Upper lobe of left lung (tissue), 4 donors: ENCODE measurements around the gene MOBP.

Source experiments
- EP300 ChIP-seq, 4 donors: sonication (generic); formaldehyde crosslinking; IDR thresholded peaks; one replicate each; pipeline ENCODE4 v1.5.1; 2017; ENCODE audit warnings: antibody characterized with exemption in 4 of 4, control low read depth in 2 of 4
- POLR2A ChIP-seq, 4 donors: fragments of 450-650 bp; IDR thresholded peaks; one replicate each; pipeline ENCODE4 v1.5.1; 2016 to 2017; ENCODE audit warnings: antibody characterized with exemption in 4 of 4, mild to moderate bottlenecking in 2 of 4
- POLR2AphosphoS5 ChIP-seq, 2 donors: sonication (generic); formaldehyde crosslinking; IDR thresholded peaks; one replicate each; pipeline ENCODE4 v1.5.1; 2017; ENCODE audit warnings: antibody characterized with exemption in 2 of 2
- TF ChIP-seq, protein P1 (sequence below), 6 experiments: fragments of 450-650 bp in 4 of 6; fragments of 200-600 bp in 2 of 6; sonication (generic) in 2 of 6; IDR thresholded peaks; one replicate each; pipeline ENCODE4 v1.5.1; 2016 to 2019; ENCODE audit warnings: antibody characterized with exemption in 6 of 6

- TF ChIP-seq EP300 (IDR thresholded peaks at IDR 0.05): no peak
- TF ChIP-seq, protein P1, sequence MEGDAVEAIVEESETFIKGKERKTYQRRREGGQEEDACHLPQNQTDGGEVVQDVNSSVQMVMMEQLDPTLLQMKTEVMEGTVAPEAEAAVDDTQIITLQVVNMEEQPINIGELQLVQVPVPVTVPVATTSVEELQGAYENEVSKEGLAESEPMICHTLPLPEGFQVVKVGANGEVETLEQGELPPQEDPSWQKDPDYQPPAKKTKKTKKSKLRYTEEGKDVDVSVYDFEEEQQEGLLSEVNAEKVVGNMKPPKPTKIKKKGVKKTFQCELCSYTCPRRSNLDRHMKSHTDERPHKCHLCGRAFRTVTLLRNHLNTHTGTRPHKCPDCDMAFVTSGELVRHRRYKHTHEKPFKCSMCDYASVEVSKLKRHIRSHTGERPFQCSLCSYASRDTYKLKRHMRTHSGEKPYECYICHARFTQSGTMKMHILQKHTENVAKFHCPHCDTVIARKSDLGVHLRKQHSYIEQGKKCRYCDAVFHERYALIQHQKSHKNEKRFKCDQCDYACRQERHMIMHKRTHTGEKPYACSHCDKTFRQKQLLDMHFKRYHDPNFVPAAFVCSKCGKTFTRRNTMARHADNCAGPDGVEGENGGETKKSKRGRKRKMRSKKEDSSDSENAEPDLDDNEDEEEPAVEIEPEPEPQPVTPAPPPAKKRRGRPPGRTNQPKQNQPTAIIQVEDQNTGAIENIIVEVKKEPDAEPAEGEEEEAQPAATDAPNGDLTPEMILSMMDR (IDR thresholded peaks at IDR 0.05): no peak
- no peak for TF ChIP-seq POLR2A (IDR thresholded peaks at IDR 0.05)
- no peak for TF ChIP-seq POLR2AphosphoS5 (IDR thresholded peaks at IDR 0.05)
Observed at GRCh38 chr3:39533226-39533625, 65.7 kb downstream of the MOBP start.
